Measurements from ENCODE around the gene ZNF521.

Gene ZNF521

GRCh38 chr18:25222648-25223047, 129.3 kb downstream of the ZNF521 start:
- DNase-seq, result no peak

DNA sequence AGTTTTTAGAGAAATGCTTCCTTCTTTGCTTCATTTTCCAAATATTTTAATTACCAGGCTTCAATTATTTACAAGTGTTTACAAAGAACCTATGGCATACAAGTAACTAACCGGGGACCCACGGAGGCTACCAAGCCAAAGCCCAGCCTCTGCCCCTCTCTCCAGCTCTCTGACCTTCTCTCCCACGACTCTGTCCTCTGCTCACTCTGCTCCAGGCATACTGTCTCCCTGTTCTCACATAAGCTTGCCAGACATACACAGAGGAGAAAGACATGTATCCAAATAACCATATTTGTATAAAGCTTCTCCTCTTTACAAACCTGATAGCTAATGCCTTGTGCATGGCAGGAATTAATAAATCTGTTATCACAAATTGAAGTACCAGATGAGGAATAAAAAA, 141.3 kb downstream of the ZNF521 start:
- no peak for DNase-seq

DNA sequence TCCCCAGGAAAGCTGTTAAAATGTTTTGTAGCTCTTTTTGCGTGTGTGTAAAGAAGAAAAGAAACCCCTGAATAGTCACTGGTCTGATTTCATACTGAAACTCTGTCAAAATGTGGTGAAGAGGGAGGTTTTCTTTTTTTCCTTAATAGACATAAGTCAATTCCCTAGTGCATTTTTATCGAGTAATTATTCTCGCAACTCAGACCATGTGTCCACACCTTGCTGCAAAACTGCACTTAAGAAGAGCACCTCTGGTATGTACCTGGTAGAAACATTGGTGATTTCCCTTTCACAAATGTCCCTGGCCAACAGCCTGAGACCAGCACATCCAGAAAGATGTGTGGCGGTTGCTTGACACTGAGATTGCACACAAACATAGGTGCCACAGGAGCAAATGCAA, 159.9 kb downstream of the ZNF521 start:
- no peak for DNase-seq

DNA sequence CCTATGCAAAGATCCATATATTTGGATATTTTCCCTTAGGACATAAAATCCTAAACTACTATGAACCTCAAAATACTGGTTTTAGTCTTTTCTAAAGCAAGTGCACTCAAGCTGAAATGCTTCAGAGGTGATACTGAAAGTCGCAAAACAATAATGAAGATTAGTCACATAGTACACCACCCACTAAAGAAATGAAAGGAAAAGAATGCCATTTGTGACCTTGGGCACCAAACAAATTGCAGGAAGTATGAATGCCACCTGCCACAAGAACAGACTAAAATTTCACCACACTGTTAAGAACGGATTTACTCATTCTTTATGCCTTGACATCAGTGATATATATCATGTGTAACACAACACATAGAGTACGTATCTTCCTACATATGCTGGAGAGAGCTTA, 161.5 kb downstream of the ZNF521 start:
- DNase-seq, result no peak

- DNase-seq, result no peak
These were observed 162.4 kb downstream of the ZNF521 start for GRCh38 chr18:25189391-25190185.

GRCh38 chr18:25187521-25188192, 164.3 kb downstream of the ZNF521 start:
- DNase-seq, result no peak

DNA sequence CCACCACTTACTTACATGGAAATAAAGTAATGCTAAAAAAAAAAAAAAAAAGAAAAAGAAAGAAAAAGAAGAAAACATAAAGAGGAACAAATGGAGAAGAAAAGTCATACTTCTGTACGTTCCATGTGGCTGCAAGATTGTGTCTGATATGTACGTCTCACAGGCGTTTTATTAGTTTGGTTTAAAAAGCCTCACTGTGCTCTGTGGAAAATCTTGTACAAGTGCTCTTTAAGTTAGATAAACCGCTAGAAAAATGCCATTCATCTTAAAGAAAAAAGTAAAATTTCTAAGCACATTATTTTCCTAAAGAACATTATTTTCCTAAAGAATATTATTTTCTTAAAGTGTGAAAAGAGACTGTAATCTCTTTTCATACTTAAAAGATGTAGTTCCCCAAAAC, 165.1 kb downstream of the ZNF521 start:
- no peak for DNase-seq

DNA sequence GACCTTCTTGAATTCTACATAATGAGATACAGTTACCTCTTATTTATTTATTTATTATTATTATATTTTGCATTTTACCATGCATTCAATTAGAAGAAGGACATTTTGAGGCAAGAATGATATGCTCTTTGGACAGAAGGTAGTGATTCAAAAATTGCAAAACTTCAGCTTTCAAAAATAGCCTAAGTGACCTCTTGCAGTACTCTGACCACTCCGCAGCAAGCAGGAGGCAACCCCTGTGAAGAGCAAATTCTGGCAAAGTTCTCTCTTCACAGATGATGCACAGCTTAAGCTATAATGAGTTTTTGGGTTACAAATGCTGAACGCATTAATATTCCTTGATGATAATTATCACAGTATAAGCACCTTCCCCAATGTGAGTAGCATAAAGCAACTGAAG, 170.0 kb downstream of the ZNF521 start:
- DNase-seq, result no peak

GRCh38 chr18:25181581-25181980, 170.4 kb downstream of the ZNF521 start:
- no peak for DNase-seq

- DNase-seq, result no peak
These were observed 170.9 kb downstream of the ZNF521 start for GRCh38 chr18:25180973-25181548.

DNA sequence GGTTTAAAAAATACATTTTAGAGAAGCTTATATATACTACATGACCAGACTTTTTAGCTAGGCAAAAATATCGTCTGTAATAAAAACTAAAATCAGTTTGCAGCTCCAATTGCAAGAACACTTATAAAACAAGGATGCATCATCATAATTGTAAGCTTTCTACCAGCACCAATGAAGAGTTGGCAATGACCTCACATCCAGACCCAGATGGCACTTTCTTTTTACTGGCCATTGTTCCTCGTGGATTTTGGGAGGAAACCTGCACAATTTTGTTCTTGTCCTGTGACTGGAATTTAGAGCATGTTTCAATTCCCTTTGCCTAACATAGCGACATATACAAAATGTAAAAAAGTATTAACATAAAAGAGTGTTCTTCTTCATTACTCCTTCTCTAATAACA, 174.3 kb downstream of the ZNF521 start:
- DNase-seq, result no peak

- no peak for DNase-seq
These were observed 175.4 kb downstream of the ZNF521 start for GRCh38 chr18:25176518-25177042.

- no peak for DNase-seq
These were observed 176.1 kb downstream of the ZNF521 start for GRCh38 chr18:25175558-25176517.

- DNase-seq, result no peak
These were observed 177.6 kb downstream of the ZNF521 start for GRCh38 chr18:25174324-25174723.

GRCh38 chr18:25171334-25171733, 180.6 kb downstream of the ZNF521 start:
- no peak for DNase-seq

GRCh38 chr18:25170402-25170801, 181.6 kb downstream of the ZNF521 start:
- no peak for DNase-seq

DNA sequence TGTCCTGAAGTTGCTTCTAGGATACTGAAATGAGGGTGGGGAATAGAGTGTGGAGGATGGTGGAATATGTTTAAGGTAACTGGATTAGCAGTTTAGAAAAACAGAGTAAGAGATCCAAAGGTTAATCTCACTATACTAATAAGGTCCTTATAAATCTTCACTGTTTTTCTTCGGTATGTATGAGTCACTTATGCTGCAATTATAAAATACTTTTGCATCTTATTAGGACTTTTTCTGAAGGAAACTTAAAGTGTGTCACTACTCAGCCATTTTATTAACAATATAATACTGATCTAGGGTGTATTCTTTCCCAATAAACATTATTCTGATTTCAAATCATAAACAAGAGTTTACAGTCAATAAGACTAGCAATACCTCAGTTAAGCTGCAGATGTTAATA, 182.3 kb downstream of the ZNF521 start:
- DNase-seq, result no peak

- DNase-seq, result no peak
These were observed 184.2 kb downstream of the ZNF521 start for GRCh38 chr18:25167612-25168410.

DNA sequence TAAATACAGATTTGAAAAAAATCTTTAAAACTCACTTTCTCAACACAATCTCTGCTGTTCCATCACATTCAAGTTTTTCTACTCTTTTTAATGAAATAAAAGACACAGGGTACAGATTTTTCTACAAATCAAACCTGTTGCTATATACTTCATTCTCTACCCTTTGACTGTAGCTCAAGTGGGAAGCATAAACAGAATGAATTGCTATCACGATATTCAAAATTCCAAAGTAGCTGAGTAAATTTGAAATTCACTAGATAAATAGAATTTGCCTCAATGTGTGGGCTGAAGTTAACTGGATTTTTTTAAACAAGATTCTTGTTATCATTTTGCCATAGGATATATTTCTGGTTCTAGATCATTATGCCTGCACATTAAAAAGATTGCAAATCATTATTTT, 185.9 kb downstream of the ZNF521 start:
- DNase-seq, result no peak

DNA sequence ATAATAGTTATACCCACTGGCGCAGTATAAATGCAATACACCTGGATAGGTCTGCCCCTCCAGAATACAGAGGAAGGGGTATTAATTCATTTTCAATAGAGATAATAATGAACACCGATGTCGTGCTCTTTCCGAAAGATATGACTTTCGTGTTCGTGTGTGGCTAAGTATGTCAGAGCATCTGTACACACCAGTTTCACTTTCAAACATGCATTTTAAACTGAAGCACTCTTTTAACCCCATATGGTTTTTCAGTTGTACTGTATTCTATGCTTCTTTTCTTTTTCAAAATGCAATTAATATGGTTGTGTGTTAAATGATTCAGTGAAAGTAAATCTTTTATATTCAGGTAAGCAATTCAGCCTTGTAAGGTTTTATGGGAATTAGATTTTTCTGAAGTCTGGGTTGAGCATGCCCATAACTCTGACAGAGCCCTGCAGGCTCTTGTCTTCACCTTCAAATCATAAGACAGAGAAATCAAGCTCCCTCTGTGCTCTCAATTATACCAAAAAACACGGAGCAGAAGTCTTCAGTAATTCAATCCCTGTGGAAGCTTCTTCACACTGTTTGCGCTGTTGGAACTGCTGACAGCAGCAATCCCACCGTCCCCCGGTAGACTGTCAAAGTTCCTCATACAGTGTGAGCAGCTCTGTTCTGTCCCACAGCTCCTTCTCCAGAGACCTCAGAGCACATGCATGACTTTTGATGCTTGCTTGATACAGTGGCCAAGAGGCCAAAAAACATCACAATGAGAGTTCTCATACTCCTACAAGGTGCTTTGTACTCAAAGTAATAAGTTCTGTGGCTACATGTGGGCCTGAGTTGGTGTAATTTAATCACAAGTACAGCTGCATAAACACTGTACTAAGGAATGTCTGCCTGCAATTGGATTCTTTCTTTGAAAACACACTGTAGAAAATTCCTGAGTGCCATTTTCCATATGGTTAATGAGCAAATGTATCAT, 186.8 kb downstream of the ZNF521 start:
- no peak for DNase-seq

Data from stimulated activated CD4-positive, alpha-beta T cell treated with anti-CD3 and anti-CD28 coated beads, Interleukin-4, amount 100 ng/mL, for 24 hours (primary cell).